SK-N-SH treated with all-trans-retinoic acid at 6 μM for 48 hours (cell line): Measurements from ENCODE around the gene DENR.

Experiments used
- ATAC-seq: fragments of 200-7000 bp; cut with Tn5 transposase; 3 replicates; pipeline ENCODE4 v1.9.1; 2020; ENCODE audit warnings: mild to moderate bottlenecking, moderate library complexity
- ARNTL ChIP-seq: fragments of 450-650 bp; formaldehyde crosslinking; IDR thresholded peaks from 2 replicates; pipeline ENCODE4 v1.5.0; 2020; ENCODE audit warnings: low read depth, mild to moderate bottlenecking, moderate library complexity, borderline replicate concordance
- BACH2 ChIP-seq: fragments of 250-450 bp; sonication (Bioruptor Pico); IDR thresholded peaks from 2 replicates; pipeline ENCODE4 v1.9.0; 2021; ENCODE audit warnings: mild to moderate bottlenecking, borderline replicate concordance
- CREB5 ChIP-seq: fragments of 250-450 bp; sonication (Bioruptor Pico); IDR thresholded peaks from 2 replicates; pipeline ENCODE4 v1.5.1; 2020; ENCODE audit warnings: low read depth, mild to moderate bottlenecking, moderate library complexity
- CSDC2 ChIP-seq: fragments of 250-450 bp; sonication (Bioruptor Pico); IDR thresholded peaks from 2 replicates; pipeline ENCODE4 v1.5.0; 2020; ENCODE audit warnings: mild to moderate bottlenecking, moderate library complexity
- CSRNP3 ChIP-seq: fragments of 250-450 bp; sonication (Bioruptor Pico); IDR thresholded peaks from 2 replicates; pipeline ENCODE4 v1.5.1; 2021; ENCODE audit warnings: mild to moderate bottlenecking, moderate library complexity
- ESRRG ChIP-seq: fragments of 250-450 bp; sonication (Bioruptor Pico); IDR thresholded peaks from 2 replicates; pipeline ENCODE4 v1.6.1; 2021; ENCODE audit warnings: mild to moderate bottlenecking
- GLIS3 ChIP-seq: fragments of 250-450 bp; sonication (Bioruptor Pico); IDR thresholded peaks from 2 replicates; pipeline ENCODE4 v1.5.0; 2020; ENCODE audit warnings: mild to moderate bottlenecking, moderate library complexity
- ISL1 ChIP-seq: fragments of 250-450 bp; sonication (Bioruptor Pico); IDR thresholded peaks from 2 replicates; pipeline ENCODE4 v2.1.2; 2022; ENCODE audit warnings: mild to moderate bottlenecking, moderate library complexity
- OSR1 ChIP-seq: fragments of 250-450 bp; sonication (Bioruptor Pico); IDR thresholded peaks from 2 replicates; pipeline ENCODE4 v1.8.0; 2022; ENCODE audit warnings: moderate library complexity, mild to moderate bottlenecking, inconsistent platforms
- PATZ1 ChIP-seq: fragments of 250-450 bp; sonication (Bioruptor Pico); IDR thresholded peaks from 2 replicates; pipeline ENCODE4 v1.8.0; 2020; ENCODE audit warnings: mild to moderate bottlenecking, moderate library complexity, borderline replicate concordance
- POU6F1 ChIP-seq: fragments of 250-450 bp; sonication (Bioruptor Pico); IDR thresholded peaks from 2 replicates; pipeline ENCODE4 v1.8.0; 2021; ENCODE audit warnings: low read depth, mild to moderate bottlenecking, moderate library complexity, borderline replicate concordance
- PPARA ChIP-seq: fragments of 250-450 bp; sonication (Bioruptor Pico); IDR thresholded peaks from 2 replicates; pipeline ENCODE4 v1.5.0; 2020; ENCODE audit warnings: mild to moderate bottlenecking, borderline replicate concordance
- RARB ChIP-seq: fragments of 250-450 bp; sonication (Bioruptor Pico); IDR thresholded peaks from 2 replicates; pipeline ENCODE4 v1.8.0; 2021; ENCODE audit warnings: mild to moderate bottlenecking, moderate library complexity
- SNAI2 ChIP-seq: fragments of 250-450 bp; sonication (Bioruptor Pico); IDR thresholded peaks from 2 replicates; pipeline ENCODE4 v1.5.0; 2020; ENCODE audit warnings: mild to moderate bottlenecking, moderate library complexity
- TOX ChIP-seq: fragments of 250-450 bp; sonication (Bioruptor Pico); IDR thresholded peaks from 2 replicates; pipeline ENCODE4 v1.8.0; 2021; ENCODE audit warnings: mild to moderate bottlenecking, moderate library complexity, borderline replicate concordance
- TSHZ2 ChIP-seq: fragments of 250-450 bp; sonication (Bioruptor Pico); IDR thresholded peaks from 2 replicates; pipeline ENCODE4 v1.5.0; 2020; ENCODE audit warnings: mild to moderate bottlenecking, moderate library complexity
- ZC3H10 ChIP-seq: fragments of 250-450 bp; sonication (Bioruptor Pico); IDR thresholded peaks from 2 replicates; pipeline ENCODE4 v1.5.1; 2021; ENCODE audit warnings: mild to moderate bottlenecking, moderate library complexity
- ZFP3 ChIP-seq: fragments of 250-450 bp; sonication (Bioruptor Pico); IDR thresholded peaks from 2 replicates; pipeline ENCODE4 v1.5.0; 2020; ENCODE audit warnings: mild to moderate bottlenecking, moderate library complexity
- ZFP30 ChIP-seq: fragments of 450-650 bp; formaldehyde crosslinking; IDR thresholded peaks from 2 replicates; pipeline ENCODE4 v1.5.0; 2022; ENCODE audit warnings: mild to moderate bottlenecking, moderate library complexity
- ZNF565 ChIP-seq: fragments of 450-650 bp; formaldehyde crosslinking; conservative IDR thresholded peaks from 2 replicates; pipeline ENCODE4 v1.5.0; 2020; ENCODE audit warnings: low read depth, mild to moderate bottlenecking, moderate library complexity
- ZNF70 ChIP-seq: fragments of 450-650 bp; formaldehyde crosslinking; IDR thresholded peaks from 2 replicates; pipeline ENCODE4 v1.5.0; 2020; ENCODE audit warnings: mild to moderate bottlenecking, moderate library complexity
- ZNF8 ChIP-seq: fragments of 450-650 bp; formaldehyde crosslinking; IDR thresholded peaks from 2 replicates; pipeline ENCODE4 v1.5.0; 2020; ENCODE audit warnings: mild to moderate bottlenecking, moderate library complexity

The DENR gene

GRCh38 chr12:122754790-122755189, 2.2 kb downstream of the DENR start (continued):
- TF ChIP-seq PATZ1 (CRISPR knock-in tag) (no peak), SNAI2 (no peak), RARB (CRISPR knock-in tag) (no peak), TOX (CRISPR knock-in tag) (no peak), BACH2 (CRISPR knock-in tag) (no peak), CSDC2 (CRISPR knock-in tag) (no peak), ZNF70 (CRISPR knock-in tag) (no peak)

GRCh38 chr12:122757568-122757967, 4.9 kb downstream of the DENR start:
- ATAC-seq: no peak
- TF ChIP-seq ZNF8: no peak
- no peak for TF ChIP-seq ZFP30 (CRISPR knock-in tag)
- TF ChIP-seq OSR1 (CRISPR knock-in tag): no peak
- no peak for TF ChIP-seq BACH2 (CRISPR knock-in tag)
- TF ChIP-seq ZNF70 (CRISPR knock-in tag): no peak
- no peak for TF ChIP-seq RARB (CRISPR knock-in tag)
- no peak for TF ChIP-seq CREB5 (CRISPR knock-in tag)
- no peak for TF ChIP-seq ESRRG (CRISPR knock-in tag)
- no peak for TF ChIP-seq PPARA (CRISPR knock-in tag)
- TF ChIP-seq CSDC2 (CRISPR knock-in tag): no peak
- TF ChIP-seq CSRNP3 (CRISPR knock-in tag): no peak

GRCh38 chr12:122785503-122785902, 32.9 kb downstream of the DENR start:
- no peak for ATAC-seq
- TF ChIP-seq SNAI2: no peak
- TF ChIP-seq CSRNP3 (CRISPR knock-in tag): no peak
- no peak for TF ChIP-seq OSR1 (CRISPR knock-in tag)
- TF ChIP-seq TOX (CRISPR knock-in tag): no peak
- no peak for TF ChIP-seq GLIS3 (CRISPR knock-in tag)
- TF ChIP-seq ARNTL: no peak
- TF ChIP-seq ZC3H10: no peak
- no peak for TF ChIP-seq ZFP3 (CRISPR knock-in tag)
- TF ChIP-seq POU6F1: no peak
- no peak for TF ChIP-seq TSHZ2 (CRISPR knock-in tag)
- TF ChIP-seq ZNF565 (CRISPR knock-in tag): no peak
- no peak for TF ChIP-seq PPARA (CRISPR knock-in tag)
- no peak for TF ChIP-seq PATZ1 (CRISPR knock-in tag)
- TF ChIP-seq ZNF70 (CRISPR knock-in tag): no peak
- no peak for TF ChIP-seq ISL1 (CRISPR knock-in tag)
- TF ChIP-seq BACH2 (CRISPR knock-in tag): no peak
- TF ChIP-seq RARB (CRISPR knock-in tag): no peak
- TF ChIP-seq ZFP30 (CRISPR knock-in tag): no peak
- TF ChIP-seq CSDC2 (CRISPR knock-in tag): no peak
- TF ChIP-seq ESRRG (CRISPR knock-in tag): no peak
